GM13976 (cell line): ENCODE measurements around the gene MFSD11.
"Not testable (repeated sequence)": the region's sequence is repeated elsewhere in the genome, so short reads cannot be mapped to it uniquely, and the experiment has no call there.

Experiments used
- DNase-seq: peaks from one replicate; pipeline ENCODE4 v3.0.0; 2012; ENCODE audit warnings: low spot score
- CTCF ChIP-seq: IDR thresholded peaks from 2 replicates; pipeline ENCODE4 v1.5.1; 2012; ENCODE audit warnings: borderline replicate concordance, mild to moderate bottlenecking; ENCODE audit not compliant: insufficient read depth; ENCODE audit errors: extremely low read depth, missing control alignments, control extremely low read depth
- in situ Hi-C: fragments of 300-500 bp; cut with MboI; formaldehyde crosslinking; loops from one replicate; pipeline ENCODE4 v1.12.0; 2022; ENCODE audit warnings: low sequenced_read_pairs, mixed read lengths, inconsistent platforms; ENCODE audit not compliant: unreplicated experiment

The MFSD11 gene

GRCh38 chr17:76742958-76743357 is 5.0 kb downstream of the MFSD11 start:
- no peak for TF ChIP-seq CTCF
- in situ Hi-C loops: no loop called here
- DNase-seq: no peak

DNA sequence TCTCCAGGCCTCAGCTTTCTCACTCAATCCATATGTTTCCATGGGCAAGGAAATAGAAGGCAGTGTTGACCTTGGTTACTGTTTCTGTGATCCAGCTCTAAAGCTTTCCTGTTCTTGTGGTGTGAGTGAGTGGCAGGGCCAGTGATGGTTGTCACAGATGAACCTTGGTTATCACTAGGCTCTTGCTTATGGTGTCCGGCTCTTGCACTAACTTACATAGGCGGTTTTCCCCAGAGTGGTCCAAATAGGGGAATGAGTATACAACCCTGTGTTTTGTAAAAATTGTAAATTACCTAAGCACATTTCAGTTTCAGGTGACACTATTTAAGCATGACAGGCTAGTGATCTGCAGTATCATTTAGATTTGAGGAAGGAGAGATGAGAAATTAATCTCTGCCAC is 6.8 kb downstream of the MFSD11 start:
- TF ChIP-seq CTCF: no peak
- in situ Hi-C loops: no loop called here
- DNase-seq: no peak

DNA sequence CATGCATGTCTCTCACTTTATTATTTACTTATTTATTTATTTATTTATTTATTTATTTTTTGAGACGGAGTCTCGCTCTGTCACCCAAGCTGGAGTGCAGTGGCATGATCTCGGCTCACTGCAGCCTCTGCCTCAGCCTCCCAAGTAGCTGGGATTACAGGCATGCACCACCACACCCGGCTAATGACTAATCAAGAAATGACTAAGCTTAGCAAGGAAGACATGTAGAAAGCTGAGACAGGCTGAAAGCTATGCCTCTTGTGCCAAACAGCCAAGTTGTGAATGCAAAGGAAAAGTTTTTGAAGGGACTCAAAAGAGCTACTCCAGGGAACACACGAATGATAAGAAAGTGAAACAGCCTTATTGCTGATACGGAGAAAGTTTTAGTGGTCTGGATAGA is 7.9 kb downstream of the MFSD11 start:
- DNase-seq, in situ Hi-C loops: not testable (repeated sequence)

DNA sequence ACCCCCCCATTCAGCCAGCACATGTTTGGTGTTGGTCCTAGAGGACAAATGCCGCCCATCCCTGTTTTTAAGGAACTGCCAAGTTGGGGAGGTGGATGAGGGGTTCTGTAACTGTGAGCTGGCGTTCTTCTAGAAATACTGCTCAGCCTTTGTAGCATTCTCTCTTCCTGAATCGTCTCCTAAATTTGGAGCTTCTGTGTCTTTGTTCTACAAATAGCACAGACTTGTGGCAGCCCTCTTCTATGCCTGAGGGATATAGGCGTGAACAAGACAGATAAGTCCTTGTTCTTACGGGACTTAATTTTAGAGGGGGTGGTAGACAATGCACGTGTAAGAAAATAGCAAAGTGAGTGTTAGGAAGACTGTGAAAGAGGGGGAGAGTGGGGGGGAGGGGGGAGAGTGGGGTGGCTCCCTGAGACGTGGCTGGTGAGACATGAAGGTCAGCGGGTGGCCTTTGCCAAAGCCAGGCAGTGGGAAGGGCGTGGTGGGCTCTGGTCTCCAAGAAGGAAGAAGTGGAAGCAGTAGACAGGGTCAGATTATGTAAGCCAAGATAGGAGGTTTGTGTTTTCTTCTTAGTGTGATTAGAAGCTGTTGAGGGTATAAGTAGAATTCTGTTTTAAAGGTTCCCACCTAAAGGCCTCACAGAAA is 9.9 kb downstream of the MFSD11 start:
- DNase-seq: no peak
- in situ Hi-C loops: no loop called here
- TF ChIP-seq CTCF: no peak

DNA sequence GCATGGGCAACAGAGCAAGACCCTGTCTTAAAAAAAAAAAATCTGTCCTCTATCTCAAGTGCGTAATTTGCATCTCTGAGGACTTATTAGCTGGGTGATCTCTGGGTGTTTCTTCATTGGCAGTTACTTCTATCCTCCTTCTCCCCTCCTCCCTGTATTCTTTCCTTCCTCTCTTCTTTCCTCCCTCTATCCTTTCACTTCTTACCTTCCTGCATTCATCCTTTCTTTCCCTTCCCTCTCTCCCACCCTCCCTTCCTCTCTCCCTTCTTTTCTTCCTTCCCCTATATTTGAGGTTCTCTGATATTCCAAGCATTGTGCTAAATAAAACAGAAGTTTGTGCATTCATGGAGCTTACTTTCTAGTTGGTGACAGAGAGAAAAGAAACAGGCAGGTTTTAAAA is 10.7 kb downstream of the MFSD11 start:
- DNase-seq: no peak
- in situ Hi-C loops: no loop called here
- no peak for TF ChIP-seq CTCF

DNA sequence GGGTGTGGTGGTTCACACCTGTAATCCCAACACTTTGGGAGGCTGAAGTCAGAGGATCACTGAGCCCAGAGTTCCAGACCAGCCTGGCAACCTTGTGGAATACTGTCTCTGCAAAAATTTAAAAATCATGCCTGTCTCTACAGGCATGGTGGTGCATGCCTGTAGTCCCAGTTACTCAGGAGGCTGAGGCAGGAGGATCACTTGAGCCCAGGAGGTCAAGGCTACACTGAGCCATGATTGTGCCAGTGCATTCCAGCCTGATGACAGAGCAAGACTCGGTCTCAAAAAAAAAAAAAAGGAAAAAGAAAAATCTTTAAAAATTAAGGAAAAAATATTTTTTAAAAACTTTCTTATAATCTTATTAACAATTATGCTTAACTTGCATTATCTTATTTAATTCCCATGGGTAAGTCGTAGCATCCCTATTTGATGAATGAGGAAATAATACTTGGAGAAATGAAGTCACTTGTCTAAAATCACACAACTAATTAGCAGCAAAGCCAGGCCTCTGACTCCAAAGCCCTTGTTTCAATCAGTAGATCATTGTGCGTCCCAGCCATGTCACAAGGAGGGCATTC is 13.6 kb downstream of the MFSD11 start:
- in situ Hi-C loops: no loop called here
- DNase-seq: no peak
- no peak for TF ChIP-seq CTCF

GRCh38 chr17:76752006-76752405 is 14.1 kb downstream of the MFSD11 start:
- no peak for TF ChIP-seq CTCF
- no peak for DNase-seq
- in situ Hi-C loops: no loop called here
